ENCODE data around the gene NUDT4.
A peak's percentile ranks its signal among the peaks of the same experiment; 100 is the strongest.

Gene NUDT4

GRCh38 chr12:93377252-93378195 is at the start of gene NUDT4:
Gene NUDT4 (plus strand): TSS chr12:93377925. CDS start chr12:93378323, 398 bp downstream.
- DNase-seq, result peak; percentile 94

- DNase-seq, result no peak
These were observed 44.7 kb upstream of the NUDT4 start for GRCh38 chr12:93333054-93333453.

- DNase-seq, result no peak
These were observed 43.9 kb upstream of the NUDT4 start for GRCh38 chr12:93333828-93334227.

GRCh38 chr12:93335603-93336162 is 42.0 kb upstream of the NUDT4 start:
- DNase-seq, result no peak

GRCh38 chr12:93336291-93336741 is 41.4 kb upstream of the NUDT4 start:
- peak; percentile 35 for DNase-seq

- DNase-seq, result no peak
These were observed 39.1 kb upstream of the NUDT4 start for GRCh38 chr12:93338598-93338997.

GRCh38 chr12:93339695-93340094 is 38.0 kb upstream of the NUDT4 start:
- DNase-seq, result no peak

- no peak for DNase-seq
These were observed 36.2 kb upstream of the NUDT4 start for GRCh38 chr12:93341409-93342049.

GRCh38 chr12:93347054-93347785 is 30.5 kb upstream of the NUDT4 start:
- DNase-seq, result no peak

- peak; percentile 41 for DNase-seq
These were observed 28.9 kb upstream of the NUDT4 start for GRCh38 chr12:93348575-93349435.

- no peak for DNase-seq
These were observed 26.0 kb upstream of the NUDT4 start for GRCh38 chr12:93351726-93352125.

GRCh38 chr12:93352321-93352720 is 25.4 kb upstream of the NUDT4 start:
- no peak for DNase-seq

- DNase-seq, result no peak
These were observed 21.5 kb upstream of the NUDT4 start for GRCh38 chr12:93356214-93356613.

- DNase-seq, result no peak
These were observed 19.7 kb upstream of the NUDT4 start for GRCh38 chr12:93358058-93358457.

GRCh38 chr12:93358821-93359220 is 18.9 kb upstream of the NUDT4 start:
- no peak for DNase-seq

- DNase-seq, result no peak
These were observed 17.0 kb upstream of the NUDT4 start for GRCh38 chr12:93360688-93361087.

GRCh38 chr12:93361151-93361919 is 16.4 kb upstream of the NUDT4 start:
- peak; percentile 6 for DNase-seq

GRCh38 chr12:93363841-93364297 is 13.9 kb upstream of the NUDT4 start:
- DNase-seq, result no peak

GRCh38 chr12:93365616-93366405 is 11.9 kb upstream of the NUDT4 start:
- DNase-seq, result no peak

GRCh38 chr12:93366422-93366821 is 11.3 kb upstream of the NUDT4 start:
- DNase-seq, result no peak
